HG03280 (cell line): Measurements from ENCODE around the gene TNRC18.

Source experiments
- ATAC-seq: cut with Tn5 transposase; IDR thresholded peaks from one replicate; pipeline ENCODE4 v1.9.1; 2021; ENCODE audit warnings: mild to moderate bottlenecking, moderate library complexity; ENCODE audit not compliant: unreplicated experiment

Gene TNRC18

GRCh38 chr7:5452470-5452899, 28.9 kb upstream of the TNRC18 start:
- ATAC-seq: no peak

- ATAC-seq: no peak
These were observed 27.8 kb upstream of the TNRC18 start for GRCh38 chr7:5451391-5451790.

GRCh38 chr7:5450549-5451327, 27.1 kb upstream of the TNRC18 start:
- ATAC-seq: no peak

- no peak for ATAC-seq
These were observed 24.9 kb upstream of the TNRC18 start for GRCh38 chr7:5448378-5449037.

- no peak for ATAC-seq
These were observed 22.5 kb upstream of the TNRC18 start for GRCh38 chr7:5445981-5446594.

- ATAC-seq: no peak
These were observed 20.0 kb upstream of the TNRC18 start for GRCh38 chr7:5443678-5444077.

GRCh38 chr7:5442757-5443305, 19.2 kb upstream of the TNRC18 start:
- ATAC-seq: no peak

GRCh38 chr7:5441840-5442503, 18.3 kb upstream of the TNRC18 start:
- no peak for ATAC-seq

GRCh38 chr7:5439572-5440496, 16.2 kb upstream of the TNRC18 start:
- no peak for ATAC-seq

- no peak for ATAC-seq
These were observed 15.6 kb upstream of the TNRC18 start for GRCh38 chr7:5439209-5439571.

- ATAC-seq: no peak
These were observed 14.4 kb upstream of the TNRC18 start for GRCh38 chr7:5437987-5438386.

- no peak for ATAC-seq
These were observed 13.8 kb upstream of the TNRC18 start for GRCh38 chr7:5437348-5437892.

GRCh38 chr7:5436003-5436678, 12.5 kb upstream of the TNRC18 start:
- no peak for ATAC-seq

- ATAC-seq: no peak
These were observed 11.8 kb upstream of the TNRC18 start for GRCh38 chr7:5435291-5436002.

- ATAC-seq: no peak
These were observed 9.5 kb upstream of the TNRC18 start for GRCh38 chr7:5433181-5433580.

- no peak for ATAC-seq
These were observed 9.1 kb upstream of the TNRC18 start for GRCh38 chr7:5432691-5433090.

GRCh38 chr7:5431560-5432015, 8.0 kb upstream of the TNRC18 start:
- no peak for ATAC-seq

GRCh38 chr7:5430612-5430947, 6.9 kb upstream of the TNRC18 start:
- ATAC-seq: no peak
